GM18870 (cell line): Measurements from ENCODE around the gene FPGS.

Experiments
- ATAC-seq: cut with Tn5 transposase; IDR thresholded peaks from one replicate; pipeline ENCODE4 v1.9.1; 2021; ENCODE audit warnings: moderate library complexity; ENCODE audit not compliant: unreplicated experiment

Gene FPGS

GRCh38 chr9:127810378-127811187 is 7.9 kb downstream of the FPGS start:
- no peak for ATAC-seq

- no peak for ATAC-seq
Observed at GRCh38 chr9:127812011-127812410, 9.3 kb downstream of the FPGS start.

GRCh38 chr9:127812936-127813675 is 10.4 kb downstream of the FPGS start:
- ATAC-seq: no peak

GRCh38 chr9:127813686-127814226 is 11.1 kb downstream of the FPGS start:
- ATAC-seq: no peak

- no peak for ATAC-seq
Observed at GRCh38 chr9:127814619-127815511, 12.2 kb downstream of the FPGS start.

- no peak for ATAC-seq
Observed at GRCh38 chr9:127815512-127816361, 13.1 kb downstream of the FPGS start.

- ATAC-seq: no peak
Observed at GRCh38 chr9:127816362-127816725, 13.7 kb downstream of the FPGS start.

- no peak for ATAC-seq
Observed at GRCh38 chr9:127816728-127817127, 14.0 kb downstream of the FPGS start.

- ATAC-seq: no peak
Observed at GRCh38 chr9:127817881-127818434, 15.3 kb downstream of the FPGS start.

- ATAC-seq: no peak
Observed at GRCh38 chr9:127818574-127818973, 15.9 kb downstream of the FPGS start.

GRCh38 chr9:127822108-127822507 is 19.4 kb downstream of the FPGS start:
- ATAC-seq: no peak

GRCh38 chr9:127825319-127826051 is 22.8 kb downstream of the FPGS start:
- no peak for ATAC-seq

- ATAC-seq: no peak
Observed at GRCh38 chr9:127826253-127826913, 23.7 kb downstream of the FPGS start.

GRCh38 chr9:127828262-127829031 is 25.8 kb downstream of the FPGS start:
- no peak for ATAC-seq

- no peak for ATAC-seq
Observed at GRCh38 chr9:127829205-127829906, 26.7 kb downstream of the FPGS start.

GRCh38 chr9:127832248-127832647 is 29.6 kb downstream of the FPGS start:
- no peak for ATAC-seq

- no peak for ATAC-seq
Observed at GRCh38 chr9:127833555-127833954, 30.9 kb downstream of the FPGS start.
